Astrocyte of the spinal cord (primary cell): ENCODE results near the gene GRK5.

Experiments used
- DNase-seq: peaks from one replicate; pipeline ENCODE4 v3.0.0; 2011; ENCODE audit warnings: low read depth, low spot score
- H3K4me3 ChIP-seq: 2 replicates; pipeline ENCODE4 v1.5.1; 2011; ENCODE audit warnings: low read depth, mild to moderate bottlenecking, low read length, moderate library complexity
- in situ Hi-C: cut with HindIII; loops from 2 replicates; pipeline ENCODE4 v1.10.0; 2017; ENCODE audit warnings: low sequenced_read_pairs
- TF ChIP-seq, protein P1 (sequence below): IDR thresholded peaks from 2 replicates; pipeline ENCODE4 v1.5.1; 2012; ENCODE audit warnings: low read depth, mild to moderate bottlenecking, low read length, inconsistent platforms

GRK5 gene

DNA sequence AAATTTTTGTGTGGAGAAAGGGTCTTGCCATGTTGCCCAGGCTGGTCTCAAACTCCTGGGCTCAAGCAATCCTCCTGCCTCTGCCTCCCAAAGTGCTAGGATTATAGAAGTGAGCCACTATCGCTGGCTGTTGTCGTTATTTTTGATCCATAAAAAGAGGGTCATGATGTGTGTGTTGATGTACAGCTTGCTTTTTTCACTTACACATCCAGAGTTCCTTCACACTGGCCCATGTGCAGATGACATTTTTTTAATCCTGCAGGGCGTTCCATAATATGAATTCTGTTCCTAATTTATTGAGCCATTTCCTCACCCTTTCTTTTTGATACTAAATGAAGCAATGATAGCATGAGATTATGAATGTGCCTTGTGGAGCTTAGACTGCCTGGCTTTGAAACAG, 40.8 kb downstream of the GRK5 start:
- no peak for DNase-seq
- TF ChIP-seq, protein P1, sequence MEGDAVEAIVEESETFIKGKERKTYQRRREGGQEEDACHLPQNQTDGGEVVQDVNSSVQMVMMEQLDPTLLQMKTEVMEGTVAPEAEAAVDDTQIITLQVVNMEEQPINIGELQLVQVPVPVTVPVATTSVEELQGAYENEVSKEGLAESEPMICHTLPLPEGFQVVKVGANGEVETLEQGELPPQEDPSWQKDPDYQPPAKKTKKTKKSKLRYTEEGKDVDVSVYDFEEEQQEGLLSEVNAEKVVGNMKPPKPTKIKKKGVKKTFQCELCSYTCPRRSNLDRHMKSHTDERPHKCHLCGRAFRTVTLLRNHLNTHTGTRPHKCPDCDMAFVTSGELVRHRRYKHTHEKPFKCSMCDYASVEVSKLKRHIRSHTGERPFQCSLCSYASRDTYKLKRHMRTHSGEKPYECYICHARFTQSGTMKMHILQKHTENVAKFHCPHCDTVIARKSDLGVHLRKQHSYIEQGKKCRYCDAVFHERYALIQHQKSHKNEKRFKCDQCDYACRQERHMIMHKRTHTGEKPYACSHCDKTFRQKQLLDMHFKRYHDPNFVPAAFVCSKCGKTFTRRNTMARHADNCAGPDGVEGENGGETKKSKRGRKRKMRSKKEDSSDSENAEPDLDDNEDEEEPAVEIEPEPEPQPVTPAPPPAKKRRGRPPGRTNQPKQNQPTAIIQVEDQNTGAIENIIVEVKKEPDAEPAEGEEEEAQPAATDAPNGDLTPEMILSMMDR, result no peak
- in situ Hi-C loops, result no loop called here
- H3K4me3 ChIP-seq, result no peak overlapping the region

DNA sequence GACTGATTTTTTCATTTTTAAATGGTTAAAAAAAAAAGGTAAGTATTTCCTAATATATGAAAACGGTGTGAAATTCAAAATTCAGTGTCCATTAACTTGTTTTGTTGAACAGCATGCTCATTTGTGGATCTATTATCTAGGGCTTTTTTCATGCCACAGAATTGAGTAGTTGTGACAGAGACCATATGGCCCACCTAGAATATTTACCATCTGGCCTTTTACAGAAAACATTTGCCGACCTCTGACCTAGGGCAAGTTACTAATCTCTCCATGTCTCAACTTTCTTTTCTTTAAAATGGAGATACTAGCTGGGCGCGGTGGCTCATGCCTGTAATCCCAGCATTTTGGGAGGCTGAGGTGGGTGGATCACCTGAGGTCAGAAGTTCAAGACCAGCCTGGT, 41.3 kb downstream of the GRK5 start:
- in situ Hi-C loops, result no loop called here
- DNase-seq, result no peak
- TF ChIP-seq, protein P1, result no peak
- no peak overlapping the region for H3K4me3 ChIP-seq

DNA sequence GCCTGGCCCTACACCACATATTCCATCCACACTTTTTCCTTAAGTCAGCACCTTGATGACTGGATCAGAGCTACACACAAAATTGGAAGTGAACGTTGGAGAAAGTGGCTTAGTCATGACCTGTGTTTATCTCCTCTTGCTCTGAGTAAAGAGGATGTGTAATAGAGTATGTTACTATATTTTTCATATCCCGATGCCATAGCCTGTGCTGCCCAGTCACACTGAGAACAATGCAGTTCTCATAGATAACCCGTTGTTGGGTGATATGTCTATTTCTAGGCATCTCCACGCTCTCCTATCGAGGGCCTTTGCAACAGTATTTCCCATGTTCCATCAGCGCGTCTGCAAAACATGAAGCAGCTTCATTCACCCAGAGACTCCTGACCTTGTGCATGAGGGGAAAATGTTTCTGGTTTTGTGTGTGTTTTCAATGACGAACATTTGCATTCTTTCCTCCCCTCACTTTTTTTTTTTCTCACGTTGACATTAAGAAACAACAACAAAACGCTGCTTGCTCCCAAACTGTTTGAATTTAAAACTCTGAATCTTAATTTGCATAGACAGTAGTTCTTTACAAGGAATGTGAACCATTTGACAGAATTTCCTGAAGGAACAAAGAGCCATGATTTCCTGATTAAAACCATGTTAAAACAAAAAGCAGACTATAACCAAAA, 43.4 kb downstream of the GRK5 start:
- no peak overlapping the region for H3K4me3 ChIP-seq
- in situ Hi-C loops, result no loop called here
- DNase-seq, result peak; percentile 84
- TF ChIP-seq, protein P1, result no peak

DNA sequence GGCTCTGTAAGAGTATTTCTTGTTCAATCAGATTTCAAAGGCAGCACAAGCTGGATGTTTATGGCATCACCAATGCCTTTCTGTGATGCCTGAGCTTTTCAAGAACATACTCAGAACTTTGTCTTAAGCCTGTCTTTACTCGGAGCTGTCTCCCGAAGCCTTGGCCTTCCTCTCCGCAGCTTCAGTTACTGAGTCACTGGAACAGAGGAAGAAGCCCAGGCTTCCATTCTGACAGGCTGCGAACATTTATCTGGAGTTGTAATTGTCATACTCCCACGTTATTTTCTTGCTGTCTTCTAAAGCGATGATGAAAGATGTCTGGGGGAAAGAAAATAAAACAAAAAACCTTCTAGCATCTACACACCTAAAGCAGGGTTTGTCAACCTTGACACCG, 43.9 kb downstream of the GRK5 start:
- in situ Hi-C loops, result no loop called here
- TF ChIP-seq, protein P1, result no peak
- DNase-seq, result peak; percentile 75
- H3K4me3 ChIP-seq, result no peak overlapping the region

DNA sequence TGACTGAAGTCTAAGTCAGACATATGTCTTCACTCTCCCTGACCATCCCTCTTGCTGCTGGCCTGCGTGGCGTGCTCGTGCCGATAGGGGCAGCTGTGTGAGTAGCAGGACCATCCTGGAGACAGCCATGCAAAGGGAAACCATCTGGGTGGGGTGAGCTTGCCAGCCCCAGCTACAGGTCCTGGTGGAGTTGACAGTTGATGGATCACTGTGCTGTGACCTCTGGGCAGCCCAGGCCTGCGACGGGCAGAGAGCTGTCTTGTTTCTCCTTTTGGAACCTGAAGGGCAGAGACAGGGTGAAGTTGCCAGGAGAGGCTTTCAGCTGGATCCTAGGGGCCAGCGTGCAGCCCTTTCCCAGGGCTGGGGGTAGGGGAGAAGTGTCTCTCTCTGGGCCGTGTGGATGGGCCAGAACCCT, 44.7 kb downstream of the GRK5 start:
- TF ChIP-seq, protein P1, result peak; percentile 20
- H3K4me3 ChIP-seq, result no peak overlapping the region
- in situ Hi-C loops, result no loop called here
- no peak for DNase-seq

DNA sequence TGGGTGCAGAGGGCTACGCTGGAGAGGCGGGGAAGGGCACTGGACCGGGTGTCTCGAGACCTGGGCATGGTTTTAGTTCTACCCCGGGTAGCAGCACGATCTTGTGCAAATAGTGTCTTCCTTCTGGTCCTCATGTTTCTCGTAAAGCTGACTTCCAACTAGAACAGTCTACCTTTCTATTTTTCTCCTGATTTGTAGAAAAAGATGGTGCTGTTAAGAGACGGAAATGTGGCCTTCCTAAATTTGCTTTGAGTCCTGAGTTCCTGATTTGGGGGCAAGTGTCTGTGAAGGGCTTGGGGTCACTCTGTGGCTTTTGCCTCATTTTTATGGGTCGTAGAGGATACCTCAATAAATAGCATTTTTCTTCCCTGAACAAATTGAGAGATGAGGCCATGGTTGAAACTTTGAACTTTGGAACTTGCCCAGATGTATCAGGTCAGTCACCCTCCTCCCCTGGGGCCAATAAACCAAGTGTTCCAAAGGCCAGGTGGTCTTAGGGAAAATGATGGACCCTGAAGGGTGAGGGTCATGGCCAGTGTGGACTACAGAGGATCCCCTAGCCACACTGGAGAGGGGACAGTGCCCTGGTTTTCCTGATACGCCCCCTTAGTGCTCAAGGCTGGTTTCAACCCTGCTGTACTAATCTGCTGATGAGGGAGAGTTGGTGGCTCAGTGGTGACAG, 45.2 kb downstream of the GRK5 start:
- in situ Hi-C loops, result no loop called here
- TF ChIP-seq, protein P1, result no peak
- H3K4me3 ChIP-seq, result no peak overlapping the region
- no peak for DNase-seq
